Measurements from ENCODE around the gene CADPS2. TPM values are rescaled to one million over a fixed set of nuclear protein-coding genes. Genes with fewer than 3 reads are reported as not detected.

Gene CADPS2
- total and polyA plus RNA-seq, 2 donors (not counting 3 experiments of a cell fraction or from before 2014, with no cell fraction given): 9.5 to 22.6 TPM

DNA sequence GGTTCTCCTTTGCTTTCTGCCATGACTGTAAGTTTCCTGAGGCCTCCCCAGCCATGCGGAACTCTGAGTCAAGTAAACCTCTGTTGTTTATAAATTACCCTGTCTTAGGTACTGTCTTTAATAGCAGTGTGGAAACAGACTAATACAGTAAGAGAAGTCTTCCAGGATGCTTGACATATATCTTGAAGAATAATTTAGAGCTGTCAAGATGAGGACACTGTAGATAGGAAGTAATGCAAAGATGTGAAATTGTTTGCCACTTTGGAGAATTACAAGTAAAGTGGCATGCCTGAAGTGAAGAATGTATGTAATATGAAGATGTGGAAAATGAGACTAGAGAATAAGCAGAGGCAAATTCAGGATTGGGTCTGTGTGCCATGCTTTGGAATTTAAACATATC is 2.9 kb upstream of the CADPS2 start:
- Histone ChIP-seq H3K4me3 (replicated peaks in 1 of 3; ENCODE audit: insufficient read depth in 1 of 3, low read depth in 1 of 3, low read length in 3 of 3) (no peak overlapping the region), H2AFZ (ENCODE audit: low read depth, low read length) (no peak overlapping the region), H3K27ac (ENCODE audit: insufficient read depth, low read depth, low read length) (no peak overlapping the region), H3K27me3 (ENCODE audit: control insufficient read depth in 2 of 2, insufficient read depth in 2 of 2, low read length in 2 of 2) (no peaks in the 10 kb centered on the region), H3K4me2 (ENCODE audit: insufficient read depth, low read length) (no peak overlapping the region), H3K9me3 (replicated peaks; ENCODE audit: control insufficient read depth, insufficient read depth, low read length) (no peaks in the 10 kb centered on the region), H3K4me1 (ENCODE audit: control insufficient read depth, extremely low read depth, insufficient read depth, low read length) (peaks cover 19% of the 10 kb centered on the region), H3K9me1 (replicated peaks; ENCODE audit: control insufficient read depth, extremely low read depth, insufficient read depth, low read length) (no peaks in the 10 kb centered on the region), H3K9ac (replicated peaks; ENCODE audit: extremely low read depth, insufficient read depth, low read length) (no peak overlapping the region), H4K20me1 (replicated peaks; ENCODE audit: control insufficient read depth, extremely low read depth, insufficient read depth, low read length) (no peaks in the 10 kb centered on the region), H3K36me3 (ENCODE audit: control insufficient read depth in 2 of 2, extremely low read depth in 1 of 2, insufficient read depth in 2 of 2, low read length in 2 of 2) (no peaks in the 10 kb centered on the region), H3K79me2 (ENCODE audit: control insufficient read depth, insufficient read depth, low read length) (peaks cover 2% of the 10 kb centered on the region)
- dilution Hi-C loops (cut with MboI; ENCODE audit: extremely low pct_ligation_motif_present, low sequenced_read_pairs): no loop called here
- DNase-seq (ENCODE audit: low read depth, low spot score) (no peak), FAIRE-seq (peak; percentile 38)
- CTCF ChIA-PET: interaction anchor here (1.0 to 1.2 kb wide), 2 partner anchors 86 to 338 kb away, joined by 3 to 4 read pairs; no protein-coding TSS in a partner anchor
- intact Hi-C loops (cut with micrococcal nuclease): loop anchor here (5.0 to 10.0 kb wide), 4 partner anchors 234 to 752 kb away; no protein-coding TSS in a partner anchor
- TF ChIP-seq CTCF (IDR thresholded peaks at IDR 0.05; ENCODE audit: extremely low read depth in 1 of 2, insufficient read depth in 1 of 2, low read depth in 1 of 2, low read length in 2 of 2): no peak
- no peak for TF ChIP-seq FOS (IDR thresholded peaks at IDR 0.05; ENCODE audit: borderline replicate concordance, insufficient read depth, low read length)
- TF ChIP-seq POLR2AphosphoS5 (IDR thresholded peaks at IDR 0.05; ENCODE audit: insufficient read depth, low read depth, low read length): no peak
- no peak for TF ChIP-seq GATA2 (IDR thresholded peaks at IDR 0.05; ENCODE audit: insufficient read depth, insufficient read length, low read depth, low read length)
- TF ChIP-seq, protein P1, sequence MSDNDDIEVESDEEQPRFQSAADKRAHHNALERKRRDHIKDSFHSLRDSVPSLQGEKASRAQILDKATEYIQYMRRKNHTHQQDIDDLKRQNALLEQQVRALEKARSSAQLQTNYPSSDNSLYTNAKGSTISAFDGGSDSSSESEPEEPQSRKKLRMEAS (IDR thresholded peaks at IDR 0.05; ENCODE audit: insufficient read depth, insufficient read length): no peak
- no peak for TF ChIP-seq POLR2A (IDR thresholded peaks at IDR 0.05; ENCODE audit: low read depth, low read length)
- TF ChIP-seq MYC (IDR thresholded peaks at IDR 0.05; ENCODE audit: low read depth, low read length): no peak
- TF ChIP-seq JUN (IDR thresholded peaks at IDR 0.05; ENCODE audit: borderline replicate concordance, insufficient read depth, insufficient read length, low read depth): no peak
- no peak for TF ChIP-seq EZH2 (IDR thresholded peaks at IDR 0.05; ENCODE audit: borderline replicate concordance, low read depth, low read length, severe bottlenecking)
- POLR2A ChIA-PET: no interaction called here
- BruUV-seq (replicated peaks): no TSS peak
